GM19023 (cell line): ENCODE data around the gene KIAA1586.

Source experiments
- ATAC-seq: cut with Tn5 transposase; IDR thresholded peaks from one replicate; pipeline ENCODE4 v1.9.1; 2021; ENCODE audit warnings: mild to moderate bottlenecking, moderate library complexity; ENCODE audit not compliant: unreplicated experiment

Gene KIAA1586

DNA sequence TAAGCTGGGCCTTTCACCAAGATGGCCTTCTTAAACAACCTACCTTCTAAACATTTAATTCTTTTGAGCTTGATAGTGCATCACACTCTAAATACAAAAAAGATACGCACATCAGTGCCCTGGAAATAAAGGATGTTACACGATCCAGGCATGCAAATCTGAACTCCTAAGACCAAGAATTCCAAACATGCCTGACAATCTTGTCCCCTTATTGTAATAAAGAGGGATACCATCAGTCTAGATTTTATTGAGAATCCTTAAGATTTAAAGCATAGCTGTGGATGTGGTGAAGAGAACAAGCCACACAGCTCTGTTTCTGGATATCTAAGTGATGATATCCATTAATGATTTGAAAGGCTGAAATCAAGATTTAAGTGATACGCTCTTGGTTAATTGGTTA is 56.5 kb downstream of the KIAA1586 start:
- no peak for ATAC-seq

- no peak for ATAC-seq
These were observed 57.8 kb downstream of the KIAA1586 start for GRCh38 chr6:57104336-57104735.
